Gastrocnemius medialis (tissue), 4 donors: ENCODE results near the gene PDE3B. TPM values are rescaled to one million over a fixed set of nuclear protein-coding genes. Genes with fewer than 3 reads are reported as not detected.

Source experiments
- ATAC-seq, 2 donors: fragments of 150-250 bp; one replicate each; pipeline ENCODE4 v1.9.1; 2016
- DNase-seq, 2 donors: peaks; one replicate each; pipeline ENCODE4 v3.0.0-alpha.2; 2019
- H3K27ac ChIP-seq, 4 donors: fragments of 200-600 bp; sonication (generic); 1 replicate in 1 of 4; 2 replicates in 3 of 4; pipeline ENCODE4 v1.5.1; 2016 to 2018; ENCODE audit warnings: mild to moderate bottlenecking in 2 of 4, moderate library complexity in 1 of 4
- H3K27me3 ChIP-seq, 3 donors: fragments of 200-600 bp; sonication (generic) in 2 of 3; 1 replicate in 1 of 3; 2 replicates in 2 of 3; pipeline versions ENCODE4 v1.5.1 to v1.6.0; 2016 to 2019; ENCODE audit warnings: mild to moderate bottlenecking in 1 of 3, moderate library complexity in 1 of 3
- H3K36me3 ChIP-seq, 2 donors: fragments of 200-600 bp; sonication (generic) in 1 of 2; one replicate each; pipeline ENCODE4 v1.5.1; 2017 to 2018
- H3K4me1 ChIP-seq, 2 donors: fragments of 200-600 bp; sonication (generic) in 1 of 2; one replicate each; pipeline ENCODE4 v1.5.1; 2016 to 2017; ENCODE audit warnings: mild to moderate bottlenecking in 2 of 2
- H3K4me3 ChIP-seq, 4 donors: fragments of 200-600 bp; sonication (generic) in 3 of 4; 1 replicate in 1 of 4; 2 replicates in 3 of 4; pipeline ENCODE4 v1.5.1; 2016 to 2019; ENCODE audit warnings: mild to moderate bottlenecking in 2 of 4
- H3K9me3 ChIP-seq, 3 donors: fragments of 200-600 bp; sonication (generic) in 2 of 3; 1 replicate in 1 of 3; 2 replicates in 2 of 3; pipeline ENCODE4 v1.5.1; 2016 to 2019
- POLR2A ChIP-seq, 2 donors: fragments of 450-650 bp; IDR thresholded peaks; one replicate each; pipeline ENCODE4 v1.6.1; 2017; ENCODE audit warnings: antibody characterized with exemption in 2 of 2, mild to moderate bottlenecking in 2 of 2, moderate library complexity in 2 of 2
- in situ Hi-C, 4 donors: fragments of 200-750 bp; cut with MboI; loops; one replicate each; pipeline versions ENCODE4 v1.15.0 to v1.8.0; 2017; ENCODE audit warnings: low sequenced_read_pairs in 4 of 4
- intact Hi-C: fragments of 100-400 bp; cut with DNase I; formaldehyde crosslinking; loops from one replicate; pipeline ENCODE4 v1.15.1; 2023; ENCODE audit warnings: low total_unique reads
- total RNA-seq, 4 donors: library from RNA; depleted of rRNA; stranded (reverse); fragments of >200 nt; gene quantifications; one replicate each; pipeline versions ENCODE4 v1.1.0 to v1.2.3, GENCODE V29; 2016
- TF ChIP-seq, protein P1 (sequence below), 5 experiments: fragments of 450-650 bp in 3 of 5; fragments of 200-600 bp in 2 of 5; sonication (generic) in 2 of 5; IDR thresholded peaks in 4 of 5; conservative IDR thresholded peaks in 1 of 5; 1 replicate in 4 of 5; 2 replicates in 1 of 5; pipeline ENCODE4 v1.5.1; 2016 to 2019; ENCODE audit warnings: antibody characterized with exemption in 5 of 5, mild to moderate bottlenecking in 3 of 5, moderate library complexity in 3 of 5

The PDE3B gene
- total RNA-seq, 4 donors from 2014 or later = 0.39 to 1.1 (median 0.76) TPM

DNA sequence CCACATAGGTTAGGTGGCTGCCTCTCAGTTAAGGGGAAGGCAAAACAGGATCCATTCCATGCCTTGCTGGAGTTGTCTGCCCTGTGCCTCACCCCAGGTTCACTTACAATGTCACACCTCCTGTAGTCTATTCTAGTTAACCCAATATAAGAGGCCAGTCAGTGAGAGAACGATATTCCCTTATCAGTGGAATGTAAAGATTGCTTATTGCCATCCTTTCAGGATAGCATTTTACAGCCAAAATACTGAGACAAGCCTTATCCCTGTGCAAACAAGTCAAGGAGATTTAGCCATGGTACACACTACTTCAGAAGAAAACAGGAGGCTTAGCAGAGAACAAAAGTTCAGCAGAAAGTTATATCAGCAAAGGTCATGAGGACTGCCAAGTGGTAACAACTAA, 242.9 kb downstream of the PDE3B start:
- H3K4me3 ChIP-seq = no peak overlapping the region
- intact Hi-C loops (no loop called here), in situ Hi-C loops (loop anchor here in 2 of 4 donors (25.0 kb wide), 2 partner anchors 349 to 374 kb away; partner anchors contain the start of gene PSMA1 (in 1 of the 2))
- ATAC-seq = no peak
- H3K27ac ChIP-seq = no peak overlapping the region
- no peak for DNase-seq
- H3K9me3 ChIP-seq = no peaks in the 10 kb centered on the region
- TF ChIP-seq, protein P1, sequence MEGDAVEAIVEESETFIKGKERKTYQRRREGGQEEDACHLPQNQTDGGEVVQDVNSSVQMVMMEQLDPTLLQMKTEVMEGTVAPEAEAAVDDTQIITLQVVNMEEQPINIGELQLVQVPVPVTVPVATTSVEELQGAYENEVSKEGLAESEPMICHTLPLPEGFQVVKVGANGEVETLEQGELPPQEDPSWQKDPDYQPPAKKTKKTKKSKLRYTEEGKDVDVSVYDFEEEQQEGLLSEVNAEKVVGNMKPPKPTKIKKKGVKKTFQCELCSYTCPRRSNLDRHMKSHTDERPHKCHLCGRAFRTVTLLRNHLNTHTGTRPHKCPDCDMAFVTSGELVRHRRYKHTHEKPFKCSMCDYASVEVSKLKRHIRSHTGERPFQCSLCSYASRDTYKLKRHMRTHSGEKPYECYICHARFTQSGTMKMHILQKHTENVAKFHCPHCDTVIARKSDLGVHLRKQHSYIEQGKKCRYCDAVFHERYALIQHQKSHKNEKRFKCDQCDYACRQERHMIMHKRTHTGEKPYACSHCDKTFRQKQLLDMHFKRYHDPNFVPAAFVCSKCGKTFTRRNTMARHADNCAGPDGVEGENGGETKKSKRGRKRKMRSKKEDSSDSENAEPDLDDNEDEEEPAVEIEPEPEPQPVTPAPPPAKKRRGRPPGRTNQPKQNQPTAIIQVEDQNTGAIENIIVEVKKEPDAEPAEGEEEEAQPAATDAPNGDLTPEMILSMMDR (IDR thresholded peaks at IDR 0.05 in 4 of 5, conservative IDR thresholded peaks at IDR 0.05 in 1 of 5) = no peak
- no peak for TF ChIP-seq POLR2A (IDR thresholded peaks at IDR 0.05)
- H3K4me1 ChIP-seq = peaks cover 4 to 21% of the 10 kb centered on the region in 2 donors
- H3K27me3 ChIP-seq = no peaks in the 10 kb centered on the region
- H3K36me3 ChIP-seq = peaks cover 0 to 2% of the 10 kb centered on the region in 2 donors

DNA sequence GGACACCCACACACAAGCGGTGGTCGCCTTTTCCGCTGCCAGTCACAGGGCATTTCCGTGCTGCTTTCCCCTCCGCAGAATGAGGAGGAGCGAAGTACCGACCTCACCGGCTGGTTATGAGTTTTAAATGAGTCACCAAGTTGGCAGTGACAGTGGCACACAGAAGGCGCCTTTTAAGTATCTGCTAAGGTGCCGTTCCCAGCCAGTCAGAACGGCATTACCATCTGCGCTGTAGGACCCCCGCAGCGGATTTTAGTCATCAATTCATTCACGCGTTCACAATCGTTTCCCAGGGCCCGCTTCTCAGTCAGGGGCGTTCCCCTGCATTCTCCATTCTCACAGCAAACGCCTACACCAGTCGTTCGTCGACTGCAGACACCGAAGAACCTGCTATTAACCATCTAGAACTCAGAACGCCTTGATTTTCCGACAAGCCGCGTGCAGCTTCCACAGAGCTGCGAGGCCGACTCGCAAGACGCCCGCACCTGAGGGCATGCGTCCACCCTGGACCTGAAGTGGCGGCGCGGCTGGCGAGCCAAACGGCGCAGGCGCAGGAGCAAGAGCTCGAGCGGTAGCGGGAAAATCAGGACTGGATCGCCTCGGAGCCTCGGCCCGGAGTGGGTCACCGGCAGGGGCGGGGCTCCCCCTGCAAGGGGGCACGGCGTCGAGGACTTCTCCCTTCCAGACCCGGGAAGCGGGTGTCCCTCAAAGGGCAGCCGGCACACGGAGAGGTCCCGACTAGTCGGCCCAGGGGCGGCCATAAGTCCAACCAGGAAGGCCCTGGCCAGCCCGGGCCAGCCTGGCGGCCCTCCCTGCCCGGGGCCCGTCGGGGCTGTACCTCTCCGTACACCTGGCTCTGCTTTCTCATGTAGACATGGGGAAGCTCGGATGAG, 247.8 kb downstream of the PDE3B start:
- H3K27ac ChIP-seq = peak overlapping the region; percentile 87 to 94 (median 89)
- DNase-seq (peak; percentile 72 to 82), ATAC-seq (peak; percentile 86 to 89)
- peak; percentile 43 to 61 for TF ChIP-seq POLR2A (IDR thresholded peaks at IDR 0.05)
- TF ChIP-seq, protein P1 (IDR thresholded peaks at IDR 0.05 in 4 of 5, conservative IDR thresholded peaks at IDR 0.05 in 1 of 5) = peak in 1 of 5 experiments; percentile 19
- intact Hi-C loops (loop anchor here (1.0 to 2.0 kb wide), 2 partner anchors 89 to 371 kb away; partner anchors contain the start of gene PSMA1), in situ Hi-C loops (loop anchor here (10.0 to 25.0 kb wide), 3 partner anchors 354 to 379 kb away; partner anchors contain the start of gene PSMA1 (in 3 of the 4))
- no peaks in the 10 kb centered on the region for H3K27me3 ChIP-seq
- peak overlapping the region; percentile 75 to 97 (median 87) for H3K4me3 ChIP-seq
- H3K36me3 ChIP-seq = no peaks in the 10 kb centered on the region
- peaks cover 9 to 21% of the 10 kb centered on the region in 2 donors for H3K4me1 ChIP-seq
- no peaks in the 10 kb centered on the region for H3K9me3 ChIP-seq

DNA sequence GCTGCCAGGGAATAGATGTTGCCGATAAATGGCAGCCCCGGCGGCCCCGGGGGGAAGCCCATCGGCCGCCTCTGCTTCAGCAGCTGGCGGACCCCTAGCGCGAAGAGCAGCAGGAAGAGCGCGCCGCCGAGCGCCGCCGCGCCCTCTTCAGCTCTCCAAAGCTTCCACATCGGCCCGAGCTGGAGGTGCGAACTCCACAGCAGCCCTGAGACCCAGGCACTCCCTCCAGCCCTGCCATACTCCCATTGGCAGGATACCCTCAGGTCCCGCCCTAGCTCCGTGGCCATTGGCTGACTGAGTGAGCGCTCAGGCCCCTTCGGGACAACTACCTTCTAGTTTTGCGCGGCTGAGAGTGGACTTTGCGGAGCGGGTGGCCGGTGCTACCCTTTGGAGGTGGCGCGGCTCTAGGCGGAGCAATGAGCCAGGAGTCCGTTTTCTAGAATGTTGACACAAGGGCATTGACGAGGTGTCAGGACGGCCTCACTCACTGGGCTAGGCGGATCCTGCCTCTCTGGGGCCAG, 248.5 kb downstream of the PDE3B start, which contains the start of gene CYP2R1:
TSS of gene CYP2R1 (minus strand) at position 196 of the 521 bp plus-strand sequence. CDS start at position 170, 26 bp downstream.
- DNase-seq = peak; percentile 92 to 96
- in situ Hi-C loops = loop anchor here (10.0 to 25.0 kb wide), 3 partner anchors 355 to 380 kb away; partner anchors contain the start of gene PSMA1 (in 3 of the 4)
- ATAC-seq = peak; percentile 95 to 96
- Histone ChIP-seq H3K27me3 (no peaks in the 10 kb centered on the region), H3K27ac (peak within 1 kb of the TSS; percentile 87 to 94 (median 89)), H3K4me1 (peaks cover 9 to 21% of the 10 kb centered on the region in 2 donors), H3K4me3 (peak within 1 kb of the TSS; percentile 75 to 97 (median 87)), H3K9me3 (no peaks in the 10 kb centered on the region), H3K36me3 (no peaks in the 10 kb centered on the region)
- TF ChIP-seq, protein P1 (IDR thresholded peaks at IDR 0.05 in 4 of 5, conservative IDR thresholded peaks at IDR 0.05 in 1 of 5) = no peak
- peak in 1 of 2 donors; percentile 20 for TF ChIP-seq POLR2A (IDR thresholded peaks at IDR 0.05)
- intact Hi-C loops = loop anchor here (2.0 kb wide), 1 partner anchor 89 kb away; no protein-coding TSS in a partner anchor

DNA sequence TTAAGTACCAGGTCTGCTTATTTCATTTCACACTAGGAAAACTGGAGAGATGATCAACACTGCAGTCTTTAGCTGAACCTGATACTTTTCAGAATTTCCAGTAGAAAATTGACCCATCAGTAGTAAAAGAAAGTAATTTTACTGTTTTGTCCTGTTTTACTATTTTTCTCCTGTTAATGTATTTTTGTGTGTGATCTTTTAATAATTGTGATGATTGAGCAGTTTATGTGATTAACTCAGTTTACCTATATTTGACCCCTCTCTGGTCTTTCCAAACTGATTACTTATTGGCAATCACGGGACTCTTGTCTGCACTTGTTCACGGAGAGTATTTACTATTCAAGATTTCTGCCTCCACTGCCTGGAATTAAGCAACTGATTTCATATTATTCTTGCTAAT, 249.0 kb downstream of the PDE3B start:
- in situ Hi-C loops (loop anchor here (10.0 to 25.0 kb wide), 3 partner anchors 355 to 380 kb away; partner anchors contain the start of gene PSMA1 (in 3 of the 4)), intact Hi-C loops (loop anchor here (2.0 kb wide), 1 partner anchor 88 kb away; no protein-coding TSS in a partner anchor)
- DNase-seq (no peak), ATAC-seq (no peak)
- peak overlapping the region; percentile 75 to 97 (median 87) for H3K4me3 ChIP-seq
- H3K36me3 ChIP-seq = no peaks in the 10 kb centered on the region
- no peaks in the 10 kb centered on the region for H3K9me3 ChIP-seq
- peaks cover 9 to 21% of the 10 kb centered on the region in 2 donors for H3K4me1 ChIP-seq
- no peaks in the 10 kb centered on the region for H3K27me3 ChIP-seq
- peak overlapping the region; percentile 87 to 94 (median 89) for H3K27ac ChIP-seq
- no peak for TF ChIP-seq POLR2A (IDR thresholded peaks at IDR 0.05)
- TF ChIP-seq, protein P1 (IDR thresholded peaks at IDR 0.05 in 4 of 5, conservative IDR thresholded peaks at IDR 0.05 in 1 of 5) = no peak
